H1 (cell line): ENCODE results near the gene CGB2. TPM values are rescaled to one million over a fixed set of nuclear protein-coding genes. Genes with fewer than 3 reads are reported as not detected.

ENCODE experiments used
- CTCF ChIA-PET: fragments of 300-600 bp; sonication (Branson Sonifier 250); formaldehyde crosslinking; loops from one replicate; lab custom pipeline; 2021; ENCODE audit not compliant: partially characterized antibody; lab: Charles Lee
- POLR2A ChIA-PET: fragments of 300-600 bp; sonication (Branson Sonifier 250); formaldehyde crosslinking; loops from one replicate; lab custom pipeline; 2021; ENCODE audit warnings: inconsistent platforms; ENCODE audit not compliant: partially characterized antibody; lab: Charles Lee
- DNase-seq, 2 experiments: peaks; one replicate each; pipeline versions ENCODE4 v3.0.0 to v3.0.0-alpha.2; 2010 to 2022; ENCODE audit warnings: low spot score in 2 of 2, low read depth in 1 of 2, mixed read lengths in 1 of 2
- FAIRE-seq: peaks from 2 replicates; lab custom pipeline; 2011; peaks lifted over from hg19 to GRCh38; lab: Jason Lieb, UNC
- H2AFZ ChIP-seq: 2 replicates; pipeline ENCODE4 v1.8.1; 2012; ENCODE audit warnings: low read length, inconsistent platforms
- H2AK5ac ChIP-seq: 2 replicates; pipeline ENCODE4 v1.6.1; 2013; ENCODE audit warnings: low read depth, low read length
- H2BK120ac ChIP-seq: replicated peaks from 2 replicates; pipeline ENCODE3; 2013; ENCODE audit warnings: low read depth, low read length, inconsistent platforms
- H2BK12ac ChIP-seq: 2 replicates; pipeline ENCODE4 v1.6.1; 2013; ENCODE audit warnings: low read depth, low read length
- H2BK15ac ChIP-seq: 2 replicates; pipeline ENCODE4 v1.6.1; 2013; ENCODE audit warnings: low read length
- H2BK20ac ChIP-seq: 2 replicates; pipeline ENCODE4 v1.6.1; 2013; ENCODE audit warnings: low read length
- H2BK5ac ChIP-seq: 2 replicates; pipeline ENCODE4 v1.6.1; 2013; ENCODE audit warnings: low read depth, low read length
- H3K14ac ChIP-seq: 2 replicates; pipeline ENCODE4 v1.6.1; 2013; ENCODE audit warnings: inconsistent platforms; ENCODE audit not compliant: insufficient read length
- H3K18ac ChIP-seq: 2 replicates; pipeline ENCODE4 v1.6.1; 2013; ENCODE audit warnings: low read length; ENCODE audit errors: extremely low read depth
- H3K23ac ChIP-seq: 2 replicates; pipeline ENCODE4 v1.6.1; 2013; ENCODE audit warnings: inconsistent platforms; ENCODE audit not compliant: insufficient read length
- H3K23me2 ChIP-seq: 2 replicates; pipeline ENCODE4 v1.6.1; 2013; ENCODE audit warnings: low read depth, low read length
- H3K27ac ChIP-seq: 2 replicates; pipeline ENCODE4 v1.6.1; 2011; ENCODE audit warnings: low read depth, low read length, inconsistent platforms
- H3K27me3 ChIP-seq, 4 experiments: replicated peaks in 1 of 4; 1 replicate in 1 of 4; 2 replicates in 3 of 4; pipeline versions ENCODE4 v1.6.1 to v1.8.1; 2011 to 2013; ENCODE audit warnings: low read length in 3 of 4, mild to moderate bottlenecking in 3 of 4, inconsistent platforms in 2 of 4, mixed read lengths in 2 of 4, moderate library complexity in 1 of 4; ENCODE audit not compliant: control insufficient read depth in 3 of 4, insufficient read depth in 3 of 4; ENCODE audit errors: extremely low read depth in 1 of 4
- H3K36me3 ChIP-seq, 4 experiments: 2 replicates each; pipeline versions ENCODE4 v1.6.1 to v1.8.1; 2011 to 2013; ENCODE audit warnings: mild to moderate bottlenecking in 4 of 4, low read length in 3 of 4, moderate library complexity in 2 of 4, control low read depth in 1 of 4, inconsistent platforms in 1 of 4; ENCODE audit not compliant: insufficient read depth in 4 of 4, control insufficient read depth in 2 of 4
- H3K4ac ChIP-seq: replicated peaks from 2 replicates; pipeline ENCODE3; 2013; ENCODE audit warnings: low read length, low read depth, mixed read lengths, inconsistent platforms; ENCODE audit not compliant: insufficient read length
- H3K4me1 ChIP-seq, 4 experiments: replicated peaks in 1 of 4; 1 replicate in 1 of 4; 2 replicates in 3 of 4; pipeline versions ENCODE4 v1.6.1 to v1.8.1; 2011 to 2013; ENCODE audit warnings: low read length in 3 of 4, inconsistent platforms in 2 of 4, mixed read lengths in 1 of 4; ENCODE audit not compliant: insufficient read depth in 4 of 4, control insufficient read depth in 3 of 4
- H3K4me2 ChIP-seq, 2 experiments: 2 replicates each; pipeline versions ENCODE4 v1.6.1 to v1.8.1; 2011 to 2013; ENCODE audit warnings: low read depth in 2 of 2, low read length in 2 of 2, control low read depth in 1 of 2, inconsistent platforms in 1 of 2, mild to moderate bottlenecking in 1 of 2; ENCODE audit not compliant: insufficient read depth in 1 of 2
- H3K4me3 ChIP-seq, 4 experiments: fragments of 200-600, 300-600 bp in 1 of 4; sonication (generic), shearing (Covaris generic), sonication (Bioruptor Twin) in 1 of 4; 2 replicates each; pipeline versions ENCODE4 v1.5.1 to v1.8.1; 2011 to 2016; ENCODE audit warnings: low read length in 4 of 4, low read depth in 3 of 4, control low read depth in 2 of 4, inconsistent platforms in 2 of 4, mild to moderate bottlenecking in 2 of 4, mixed read lengths in 1 of 4, moderate library complexity in 1 of 4; ENCODE audit not compliant: insufficient read depth in 2 of 4; ENCODE audit errors: extremely low read depth in 1 of 4
- H3K56ac ChIP-seq: replicated peaks from 2 replicates; pipeline ENCODE3; 2013; ENCODE audit warnings: low read depth, mild to moderate bottlenecking, mixed read lengths, low read length, inconsistent platforms; ENCODE audit not compliant: insufficient read length
- H3K79me1 ChIP-seq: 2 replicates; pipeline ENCODE4 v1.6.1; 2013; ENCODE audit warnings: low read depth, low read length, control low read depth
- H3K79me2 ChIP-seq, 2 experiments: 2 replicates each; pipeline versions ENCODE4 v1.6.1 to v1.8.1; 2012 to 2013; ENCODE audit warnings: low read length in 2 of 2, mild to moderate bottlenecking in 2 of 2, inconsistent platforms in 1 of 2; ENCODE audit not compliant: insufficient read depth in 2 of 2, control insufficient read depth in 1 of 2
- H3K9ac ChIP-seq, 4 experiments: replicated peaks in 1 of 4; 1 replicate in 1 of 4; 2 replicates in 3 of 4; pipeline versions ENCODE4 v1.6.1 to v1.8.1; 2011 to 2013; ENCODE audit warnings: low read depth in 3 of 4, low read length in 3 of 4, control low read depth in 2 of 4, mild to moderate bottlenecking in 2 of 4, moderate library complexity in 2 of 4, inconsistent platforms in 1 of 4; ENCODE audit errors: extremely low read depth in 1 of 4
- H3K9me3 ChIP-seq, 2 experiments: 2 replicates each; pipeline versions ENCODE4 v1.6.1 to v1.8.1; 2012 to 2013; ENCODE audit warnings: mild to moderate bottlenecking in 2 of 2, moderate library complexity in 2 of 2, control low read depth in 1 of 2, inconsistent platforms in 1 of 2, low read depth in 1 of 2, low read length in 1 of 2, mixed read lengths in 1 of 2; ENCODE audit not compliant: insufficient read depth in 2 of 2
- H4K20me1 ChIP-seq, 2 experiments: replicated peaks in 1 of 2; 2 replicates each; pipeline versions ENCODE3 to v1.8.1; 2011 to 2013; ENCODE audit warnings: inconsistent platforms in 2 of 2, low read length in 2 of 2, mild to moderate bottlenecking in 1 of 2; ENCODE audit not compliant: insufficient read depth in 2 of 2, control insufficient read depth in 1 of 2
- H4K5ac ChIP-seq: 2 replicates; pipeline ENCODE4 v1.6.1; 2013; ENCODE audit warnings: low read length, low read depth, mixed read lengths, inconsistent platforms; ENCODE audit not compliant: insufficient read length
- H4K8ac ChIP-seq: 2 replicates; pipeline ENCODE4 v1.8.0; 2013; ENCODE audit warnings: mild to moderate bottlenecking, moderate library complexity, low read length, inconsistent platforms; ENCODE audit not compliant: insufficient read depth; ENCODE audit errors: extremely low read depth
- H4K91ac ChIP-seq: replicated peaks from 2 replicates; pipeline ENCODE3; 2013; ENCODE audit warnings: low read length, mixed read lengths, inconsistent platforms; ENCODE audit not compliant: insufficient read length
- CBX8 ChIP-seq: fragments of 300-800, 300-1000 bp; sonication (generic); IDR thresholded peaks from 2 replicates; pipeline ENCODE4 v1.7.1; 2016; ENCODE audit warnings: low read depth, low read length, borderline replicate concordance
- CTBP2 ChIP-seq: IDR thresholded peaks from 2 replicates; pipeline ENCODE4 v1.7.0; 2011; ENCODE audit warnings: borderline replicate concordance, mild to moderate bottlenecking, moderate library complexity, mixed read lengths, low read length; ENCODE audit not compliant: insufficient read depth, insufficient read length
- PHF8 ChIP-seq: fragments of 200-600 bp; sonication (generic); conservative IDR thresholded peaks from 2 replicates; pipeline ENCODE4 v1.7.1; 2012; ENCODE audit warnings: low read depth, mild to moderate bottlenecking, inconsistent platforms, low read length, moderate library complexity
- SIX5 ChIP-seq: IDR thresholded peaks from 2 replicates; pipeline ENCODE4 v1.6.1; 2011; ENCODE audit warnings: mild to moderate bottlenecking, low read depth, low read length
- WGBS, 2 experiments: shearing (Covaris generic) in 1 of 2; methylation state at CpG; one replicate each; pipeline versions ENCODE4 v1.1.6 to v1.1.7; 2013 to 2015; ENCODE audit warnings: low lambda C conversion rate in 2 of 2, mixed read lengths in 2 of 2, inconsistent platforms in 1 of 2, low coverage in 1 of 2, missing lambda C conversion rate in 1 of 2; ENCODE audit not compliant: insufficient replicate concordance in 2 of 2, insufficient coverage in 1 of 2, insufficient read length in 1 of 2; ENCODE audit errors: extremely low coverage in 1 of 2, missing lambda C conversion rate in 1 of 2; 5-methylcytosine and 5-hydroxymethylcytosine counted together
- polyA plus RNA-seq, 7 experiments: library from polyadenylated mRNA; depleted of rRNA in 3 of 7; stranded (reverse) in 5 of 7; unstranded in 2 of 7; fragments of >200 nt in 5 of 7; fragments of 200-250 nt in 2 of 7; gene quantifications; 1 replicate in 5 of 7; 2 replicates in 1 of 7; 4 replicates in 1 of 7; pipeline versions ENCODE4 v1.2.1 to v1.2.3, GENCODE V29; 2011 to 2013; ENCODE audit warnings: missing spikeins in 2 of 7, mixed read lengths in 2 of 7
- total RNA-seq: library from RNA; stranded (reverse); fragmentation: NEBNext Ultra II Directional; extraction: Animal tissue kit (Norgen Biotek cat#: 25700); gene quantifications from 2 replicates; pipeline ENCODE4 v1.2.1, GENCODE V29; 2021
- TF ChIP-seq, protein P1 (sequence below): IDR thresholded peaks from 2 replicates; pipeline ENCODE4 v1.6.1; 2011; ENCODE audit warnings: low read length, improper control_type of control experiment

Gene CGB2
- total and polyA plus RNA-seq, 2 of the 8 experiments (the other 6 are each of a cell fraction or from before 2014, with no cell fraction given) = 0.71 to 3.2 TPM

- no peak overlapping the region for H2AK5ac ChIP-seq
- no peak overlapping the region for H4K5ac ChIP-seq
- no peak overlapping the region for H4K8ac ChIP-seq
- ChIA-PET CTCF (interaction anchor here (0.9 to 1.7 kb wide), 3 partner anchors 9 to 51 kb away, joined by 3 to 7 read pairs (median 3); no protein-coding TSS in a partner anchor), POLR2A (no interaction called here)
- no peak overlapping the region for H2BK20ac ChIP-seq
- H3K4me2 ChIP-seq = no peak overlapping the region
- H3K23me2 ChIP-seq = no peaks in the 10 kb centered on the region
- H4K91ac ChIP-seq = no peak overlapping the region
- no peak overlapping the region for H2BK12ac ChIP-seq
- H4K20me1 ChIP-seq = peaks cover 0 to 5% of the 10 kb centered on the region in 2 experiments
- DNase-seq = no peak
- no peak overlapping the region for H2BK15ac ChIP-seq
- peaks cover 3 to 43% (median 10%) of the 10 kb centered on the region in 4 experiments; a peak in 5 of 8 replicates for H3K36me3 ChIP-seq
- no peaks in the 10 kb centered on the region for H3K79me2 ChIP-seq
- H2AFZ ChIP-seq = no peak overlapping the region
- no peaks in the 10 kb centered on the region for H3K9me3 ChIP-seq
- no peak overlapping the region for H3K18ac ChIP-seq
- no peak overlapping the region for H3K14ac ChIP-seq
- no peak overlapping the region for H3K27ac ChIP-seq
- 98% methylated on average over 13 of the region's 13 CpGs; no CpG with 5 or more reads in 1 of the 2 experiments for WGBS, 2 experiments
- H3K4me3 ChIP-seq = no peak overlapping the region
- no peak for FAIRE-seq
- no peak overlapping the region for H3K4ac ChIP-seq
- no peak overlapping the region for H3K23ac ChIP-seq
- TF ChIP-seq SIX5 = no peak
- TF ChIP-seq CTBP2 = no peak
- TF ChIP-seq CBX8 = no peak
- TF ChIP-seq, protein P1, sequence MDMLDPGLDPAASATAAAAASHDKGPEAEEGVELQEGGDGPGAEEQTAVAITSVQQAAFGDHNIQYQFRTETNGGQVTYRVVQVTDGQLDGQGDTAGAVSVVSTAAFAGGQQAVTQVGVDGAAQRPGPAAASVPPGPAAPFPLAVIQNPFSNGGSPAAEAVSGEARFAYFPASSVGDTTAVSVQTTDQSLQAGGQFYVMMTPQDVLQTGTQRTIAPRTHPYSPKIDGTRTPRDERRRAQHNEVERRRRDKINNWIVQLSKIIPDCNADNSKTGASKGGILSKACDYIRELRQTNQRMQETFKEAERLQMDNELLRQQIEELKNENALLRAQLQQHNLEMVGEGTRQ = no peak
- no peak for TF ChIP-seq PHF8
- H2BK5ac ChIP-seq = no peak overlapping the region
- H3K79me1 ChIP-seq = no peaks in the 10 kb centered on the region
- no peaks in the 10 kb centered on the region for H3K4me1 ChIP-seq
- H2BK120ac ChIP-seq = no peak overlapping the region
- no peak overlapping the region for H3K56ac ChIP-seq
- H3K9ac ChIP-seq = no peak overlapping the region
- H3K27me3 ChIP-seq = no peaks in the 10 kb centered on the region
Measured at GRCh38 chr19:48985711-48986110, 46.0 kb upstream of the CGB2 start.
